LNCaP clone FGC (cell line): ENCODE data around the gene LRTM1.

ENCODE experiments used
- DNase-seq: peaks from one replicate; pipeline ENCODE4 v3.0.0-alpha.2; 2011; ENCODE audit warnings: low read depth
- H3K4me3 ChIP-seq: 2 replicates; pipeline ENCODE4 v1.5.1; 2011; ENCODE audit warnings: mild to moderate bottlenecking, low read depth, low read length, control low read depth
- CTCF ChIP-seq: IDR thresholded peaks from 2 replicates; pipeline ENCODE4 v1.5.1; 2012; ENCODE audit warnings: mild to moderate bottlenecking; ENCODE audit not compliant: control insufficient read depth, insufficient read depth; ENCODE audit errors: extremely low read depth

The LRTM1 gene

GRCh38 chr3:54941690-54942362, 14.0 kb upstream of the LRTM1 start:
- no peak for TF ChIP-seq CTCF

GRCh38 chr3:54940971-54941370, 13.1 kb upstream of the LRTM1 start:
- DNase-seq = no peak
- no peak overlapping the region for H3K4me3 ChIP-seq
- no peak for TF ChIP-seq CTCF

More at GRCh38 chr3:54941690-54942362, 14.0 kb upstream of the LRTM1 start:
- DNase-seq = no peak
- no peak overlapping the region for H3K4me3 ChIP-seq

GRCh38 chr3:54939557-54940300, 11.9 kb upstream of the LRTM1 start:
- no peak overlapping the region for H3K4me3 ChIP-seq
- DNase-seq = no peak
- TF ChIP-seq CTCF = no peak

- no peak for TF ChIP-seq CTCF
- no peak overlapping the region for H3K4me3 ChIP-seq
- no peak for DNase-seq
Measured at GRCh38 chr3:54936561-54936960, 8.7 kb upstream of the LRTM1 start.

- H3K4me3 ChIP-seq = no peak overlapping the region
- no peak for TF ChIP-seq CTCF
- DNase-seq = no peak
Measured at GRCh38 chr3:54935869-54936268, 8.0 kb upstream of the LRTM1 start.

GRCh38 chr3:54932606-54933005, 4.7 kb upstream of the LRTM1 start:
- TF ChIP-seq CTCF = no peak
- DNase-seq = no peak
- H3K4me3 ChIP-seq = no peak overlapping the region

GRCh38 chr3:54931182-54931581, 3.3 kb upstream of the LRTM1 start:
- H3K4me3 ChIP-seq = no peak overlapping the region
- no peak for DNase-seq
- no peak for TF ChIP-seq CTCF
